Stimulated activated CD8-positive, alpha-beta memory T cell treated with anti-CD3 and anti-CD28 coated beads, Interleukin-12 subunit alpha, Interleukin-12 subunit beta, amount 100 ng/mL, for 24 hours (primary cell): ENCODE data around the gene CYP2J2.
"Not testable (repeated sequence)": the region's sequence is repeated elsewhere in the genome, so short reads cannot be mapped to it uniquely, and the experiment has no call there.

Experiments used
- DNase-seq: peaks from one replicate; pipeline ENCODE4 v3.0.0-alpha.2; 2020; ENCODE audit errors: extremely low read depth

Gene CYP2J2

GRCh38 chr1:59866462-59866861, 60.1 kb downstream of the CYP2J2 start:
- no peak for DNase-seq

DNA sequence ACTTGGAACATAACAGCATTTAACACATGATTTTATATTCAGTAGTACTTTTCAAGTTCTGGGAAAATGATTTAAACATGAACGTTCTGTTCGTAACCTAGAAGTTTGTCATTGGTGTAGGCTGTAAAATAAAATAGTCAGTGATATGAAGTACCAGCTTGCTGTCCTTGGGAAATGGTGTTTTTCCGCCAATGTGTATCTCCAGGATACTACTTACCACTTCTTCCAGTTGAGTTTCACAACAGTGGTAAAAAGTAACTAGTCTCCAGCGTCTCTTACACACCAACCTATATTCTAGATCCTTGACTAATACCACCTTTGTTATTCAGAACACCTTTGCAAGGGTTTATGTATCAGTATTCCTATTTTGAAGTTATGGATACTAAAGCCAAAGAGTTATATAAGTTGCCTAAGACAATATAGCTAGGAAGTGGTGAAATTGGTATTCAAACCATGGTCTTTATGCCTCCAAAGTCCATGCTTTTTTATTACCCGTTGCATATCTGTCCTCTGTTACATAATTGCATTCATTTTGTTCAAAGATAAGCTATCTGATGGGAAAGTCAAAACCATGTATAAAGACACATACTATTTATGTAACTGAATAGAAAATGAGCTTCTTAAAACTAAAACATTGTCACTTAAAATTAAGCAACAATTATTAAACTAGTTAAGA, 68.8 kb downstream of the CYP2J2 start:
- no peak for DNase-seq

GRCh38 chr1:59856725-59857338, 69.7 kb downstream of the CYP2J2 start:
- no peak for DNase-seq

- DNase-seq, result not testable (repeated sequence)
These were observed 71.3 kb downstream of the CYP2J2 start for GRCh38 chr1:59855297-59855696.

GRCh38 chr1:59852117-59852516, 74.5 kb downstream of the CYP2J2 start:
- DNase-seq, result no peak

- no peak for DNase-seq
These were observed 79.7 kb downstream of the CYP2J2 start for GRCh38 chr1:59846895-59847282.

DNA sequence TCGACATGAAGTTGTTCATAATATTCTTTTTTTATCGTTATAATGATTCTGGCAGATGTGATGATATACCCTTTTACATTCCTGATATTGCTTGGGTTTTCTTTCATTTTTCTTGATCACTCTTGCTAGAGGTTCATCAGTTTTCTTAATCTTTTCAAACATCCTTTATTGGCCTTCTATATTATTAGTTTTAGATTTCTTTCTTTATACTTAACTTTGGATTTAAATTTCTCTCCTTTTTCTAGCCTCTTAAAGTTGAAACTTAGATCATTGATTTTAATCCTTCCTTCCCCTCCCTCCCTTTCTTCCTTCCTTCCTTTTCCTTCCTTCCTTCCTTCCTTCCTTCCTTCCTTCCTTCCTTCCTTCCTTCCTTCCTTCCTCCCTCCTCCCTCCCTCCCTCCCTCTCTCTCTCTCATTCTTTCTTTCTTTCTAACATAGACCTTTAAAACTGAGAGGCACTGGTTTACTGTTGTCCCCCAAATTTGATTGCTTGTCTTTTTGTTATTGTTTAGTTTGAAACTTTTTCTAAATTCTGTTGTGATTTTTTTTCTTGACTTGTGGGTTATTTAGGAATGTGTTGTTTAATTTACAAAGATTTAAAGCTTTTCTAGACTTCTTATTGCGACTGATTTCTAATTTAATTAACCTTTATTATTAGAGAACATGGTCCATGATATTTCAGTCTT, 80.2 kb downstream of the CYP2J2 start:
- DNase-seq, result no peak

DNA sequence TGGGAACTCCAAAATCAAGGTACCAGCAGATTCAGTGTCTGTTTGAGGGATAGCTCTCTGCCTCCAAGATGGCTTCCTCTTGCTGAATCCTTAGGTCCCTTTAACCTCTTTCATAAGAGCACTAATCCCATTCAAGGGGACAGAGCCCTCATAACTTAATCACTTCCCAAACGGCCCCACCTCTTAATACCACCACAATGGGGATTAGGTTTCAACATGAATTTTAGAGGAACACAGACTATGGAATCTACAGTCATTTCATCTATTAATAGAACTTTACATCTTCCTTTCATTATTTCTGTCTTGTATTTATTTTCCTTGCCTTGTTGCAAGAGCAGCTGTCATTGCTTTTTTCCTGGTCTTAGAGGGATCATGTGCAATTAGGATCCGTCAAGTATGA, 81.5 kb downstream of the CYP2J2 start:
- DNase-seq, result no peak
